Measurements from ENCODE around the gene HEATR5A.

Gene HEATR5A

GRCh38 chr14:31426663-31427062 lies 6.3 kb upstream of the HEATR5A start:
- no peak for DNase-seq (ENCODE audit: low read depth)

- no peak for DNase-seq (ENCODE audit: low read depth)
Measured at GRCh38 chr14:31425905-31426304, 5.6 kb upstream of the HEATR5A start.

GRCh38 chr14:31421200-31421599 lies 850 bp upstream of the HEATR5A start:
- no peak for DNase-seq (ENCODE audit: low read depth)

DNA sequence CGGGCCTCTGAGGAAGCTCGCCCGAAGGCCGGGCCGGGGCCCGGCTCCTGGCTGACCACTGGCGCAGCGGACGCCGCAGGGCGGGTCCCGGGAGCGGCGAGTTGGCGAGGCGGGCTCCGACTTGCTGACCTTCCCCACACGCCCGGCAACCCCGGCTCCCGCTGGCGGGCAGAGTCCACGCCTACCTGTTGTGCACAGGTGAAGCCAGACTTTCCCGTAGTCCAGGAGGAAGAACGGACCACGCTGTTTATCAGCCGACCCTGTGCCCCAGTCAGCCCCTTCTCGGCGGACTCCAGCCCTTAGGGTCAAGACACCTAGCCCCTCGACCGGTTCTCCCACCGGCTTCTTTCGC lies 407 bp downstream of the HEATR5A start:
- peak; percentile 1 for DNase-seq (ENCODE audit: low read depth)

GRCh38 chr14:31419179-31419966 lies 977 bp downstream of the HEATR5A start:
- no peak for DNase-seq (ENCODE audit: low read depth)

DNA sequence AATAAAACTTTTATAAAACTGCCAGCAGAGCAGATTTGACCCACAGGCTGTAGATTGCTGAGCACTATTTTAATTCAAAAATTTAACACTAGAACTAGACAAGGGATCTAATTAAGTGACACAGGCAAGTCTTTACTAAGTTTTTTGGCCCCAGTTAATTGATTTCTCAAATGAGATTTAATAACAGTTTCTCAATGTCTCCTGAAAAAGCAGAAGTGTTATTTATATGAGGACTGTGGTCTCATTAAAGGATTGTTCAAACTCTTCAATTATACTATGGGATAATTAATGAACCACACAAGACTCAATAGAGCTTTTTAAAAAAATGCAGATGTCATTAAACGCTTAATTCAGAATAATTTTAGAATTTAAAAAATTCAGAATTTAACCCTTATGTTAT lies 1.9 kb downstream of the HEATR5A start:
- DNase-seq (ENCODE audit: low read depth), result no peak

- DNase-seq (ENCODE audit: low read depth), result no peak
Measured at GRCh38 chr14:31414190-31414833, 6.0 kb downstream of the HEATR5A start.

- no peak for DNase-seq (ENCODE audit: low read depth)
Measured at GRCh38 chr14:31411218-31411727, 9.1 kb downstream of the HEATR5A start.

DNA sequence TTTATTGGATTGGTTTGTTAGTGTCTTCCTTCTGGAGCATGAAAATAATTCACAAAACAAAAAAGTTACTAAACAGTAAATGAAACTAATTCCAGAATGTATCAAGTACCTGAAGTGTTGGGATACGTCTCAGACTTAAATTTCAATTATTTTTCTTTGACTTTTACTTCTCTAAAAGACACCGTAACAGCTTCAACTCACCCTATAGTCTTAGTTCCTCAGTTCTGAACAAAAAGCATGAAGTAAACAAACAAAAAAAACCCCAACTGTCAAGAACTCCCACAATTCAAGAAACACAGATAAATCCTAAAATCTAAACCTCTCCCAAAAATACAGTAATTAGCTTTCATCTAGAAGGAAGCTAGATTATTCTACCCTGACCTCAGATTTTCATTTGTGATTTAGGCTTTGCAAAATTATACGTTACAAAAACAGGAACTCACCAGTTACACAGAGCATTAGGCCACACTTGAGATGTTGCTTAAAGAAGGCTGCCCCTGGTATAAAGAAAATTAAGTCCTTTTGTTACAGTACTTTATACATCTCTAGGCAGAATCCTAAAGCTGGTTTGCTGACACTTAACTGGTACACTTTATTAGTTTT lies 10.2 kb downstream of the HEATR5A start:
- no peak for DNase-seq (ENCODE audit: low read depth)

DNA sequence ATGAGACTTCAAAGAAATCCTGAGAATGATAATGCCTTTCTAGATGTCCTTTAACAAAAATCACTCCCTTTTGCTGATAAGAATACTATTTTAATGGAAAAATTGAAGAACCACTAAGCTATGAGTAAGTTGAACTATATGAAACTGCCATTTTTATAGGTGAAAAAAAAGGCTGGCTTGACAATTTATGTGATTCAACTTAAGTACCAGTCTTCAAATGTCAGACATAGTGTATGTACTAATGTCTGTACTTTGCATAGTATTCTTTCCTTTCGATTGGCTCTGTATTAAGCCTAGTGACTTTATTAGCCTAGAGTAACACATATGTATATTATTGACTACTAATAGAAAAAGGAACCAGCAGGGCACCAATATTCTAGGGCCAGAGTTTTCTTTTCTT lies 11.9 kb downstream of the HEATR5A start:
- DNase-seq (ENCODE audit: low read depth), result no peak

GRCh38 chr14:31405599-31406232 lies 14.6 kb downstream of the HEATR5A start:
- DNase-seq (ENCODE audit: low read depth), result no peak

GRCh38 chr14:31405106-31405505 lies 15.2 kb downstream of the HEATR5A start:
- no peak for DNase-seq (ENCODE audit: low read depth)

GRCh38 chr14:31403707-31404106 lies 16.6 kb downstream of the HEATR5A start:
- no peak for DNase-seq (ENCODE audit: low read depth)

- no peak for DNase-seq (ENCODE audit: low read depth)
Measured at GRCh38 chr14:31402764-31403439, 17.4 kb downstream of the HEATR5A start.

- DNase-seq (ENCODE audit: low read depth), result no peak
Measured at GRCh38 chr14:31401369-31401932, 18.9 kb downstream of the HEATR5A start.

GRCh38 chr14:31400031-31400638 lies 20.2 kb downstream of the HEATR5A start:
- no peak for DNase-seq (ENCODE audit: low read depth)

DNA sequence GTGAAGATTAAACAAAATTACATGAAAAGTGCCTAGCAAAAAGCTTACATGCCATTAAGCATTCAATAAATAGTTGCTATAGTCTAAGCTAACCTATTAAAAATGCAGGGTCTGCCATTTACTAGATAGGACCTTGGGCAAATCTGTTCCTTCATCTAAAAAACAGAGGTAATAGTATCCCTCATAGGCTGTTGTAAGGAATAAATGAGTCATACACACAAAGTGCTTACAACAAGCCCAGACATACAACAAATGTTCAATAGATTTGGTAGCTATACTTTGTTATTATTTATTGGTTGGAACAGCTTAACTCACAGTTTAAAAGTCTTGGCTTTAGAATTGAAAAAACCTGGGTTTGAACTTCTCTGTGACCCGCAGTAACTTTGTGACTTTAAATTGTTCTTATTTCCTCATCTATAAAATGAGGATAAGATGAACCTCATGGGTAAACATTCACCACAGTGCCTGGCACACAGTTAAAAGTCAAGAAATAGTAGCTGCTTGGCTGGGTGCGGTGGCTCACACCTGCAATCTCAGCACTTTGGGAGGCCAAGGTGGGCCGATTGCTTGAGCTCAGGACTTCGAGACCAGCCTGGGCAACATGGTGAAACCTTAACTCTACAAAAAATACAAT lies 24.7 kb downstream of the HEATR5A start:
- no peak for DNase-seq (ENCODE audit: low read depth)

DNA sequence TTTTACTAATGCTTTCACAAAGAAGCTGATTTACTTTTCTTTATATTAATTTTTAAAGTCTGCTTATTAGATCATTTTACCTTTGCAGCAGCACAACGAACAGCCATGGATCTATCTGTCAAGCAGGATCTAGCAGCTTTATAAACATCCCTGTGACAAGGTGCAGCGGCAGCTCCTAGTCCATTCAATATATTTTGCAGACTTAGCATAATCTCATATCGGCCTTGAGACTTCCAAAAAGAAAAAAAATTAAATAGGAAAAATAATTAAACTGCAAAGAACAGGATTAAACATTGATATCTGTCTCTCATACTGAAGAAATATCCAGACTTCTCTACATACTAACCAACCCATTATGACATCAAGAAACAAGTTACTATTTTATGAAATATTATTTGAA lies 25.2 kb downstream of the HEATR5A start:
- no peak for DNase-seq (ENCODE audit: low read depth)

DNA sequence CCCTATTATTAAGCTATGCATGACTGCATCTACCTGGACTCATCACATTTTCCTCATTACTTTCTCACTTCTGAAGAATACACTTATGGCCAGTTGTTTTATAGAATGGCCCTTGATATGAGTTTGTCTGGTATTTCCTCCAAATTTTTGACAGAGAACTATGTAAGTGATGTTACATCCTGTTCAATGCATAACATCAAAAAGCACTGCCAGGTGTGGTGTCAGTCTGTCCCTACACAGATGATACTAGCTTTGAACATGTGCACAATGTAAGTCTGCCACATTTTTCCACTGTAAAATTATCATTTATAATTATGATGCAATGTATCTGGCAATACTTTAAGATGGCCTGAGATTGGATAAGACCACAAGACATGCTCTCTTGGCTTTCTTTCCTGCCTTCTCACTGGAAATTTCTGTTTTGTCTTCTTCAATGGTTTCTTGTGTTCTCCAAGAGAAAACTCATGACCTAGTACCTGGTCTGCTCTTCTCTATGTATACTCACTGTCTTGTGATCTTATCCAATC lies 28.3 kb downstream of the HEATR5A start:
- no peak for DNase-seq (ENCODE audit: low read depth)

GRCh38 chr14:31391473-31391872 lies 28.9 kb downstream of the HEATR5A start:
- DNase-seq (ENCODE audit: low read depth), result no peak

DNA sequence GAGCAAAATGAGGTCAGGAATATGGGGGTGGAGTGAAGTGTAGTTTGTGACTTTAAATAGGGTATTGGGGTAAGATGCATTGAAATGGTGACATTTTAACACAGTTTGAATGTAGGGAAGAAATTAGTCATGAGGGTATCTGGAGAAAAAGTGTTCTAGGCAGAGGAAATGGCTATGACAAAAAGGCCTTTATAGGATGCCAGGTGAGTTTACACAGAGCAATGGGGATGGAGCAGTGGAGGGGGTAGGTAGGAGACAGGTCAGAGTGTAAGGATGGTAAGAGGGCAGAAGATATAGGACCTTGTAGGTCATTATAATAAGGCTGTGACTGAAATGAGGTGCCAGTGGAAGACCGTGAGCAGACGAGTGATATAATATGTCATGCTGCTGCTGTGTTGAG lies 30.4 kb downstream of the HEATR5A start:
- DNase-seq (ENCODE audit: low read depth), result no peak

All from activated T-helper 9 cell treated with anti-CD3 and anti-CD28 coated beads, Interleukin-2, amount 50 U/mL, for 16 hours (primary cell).